Neutrophil (primary cell): ENCODE measurements around the gene NELL2.

ENCODE experiments used
- H3K27ac ChIP-seq: fragments of 200-600 bp; sonication (generic); 2 replicates; pipeline ENCODE4 v1.5.1; 2016; ENCODE audit warnings: mild to moderate bottlenecking, moderate library complexity
- H3K27me3 ChIP-seq: fragments of 200-600 bp; sonication (generic); 2 replicates; pipeline ENCODE4 v1.6.0; 2016; ENCODE audit warnings: mild to moderate bottlenecking
- H3K36me3 ChIP-seq: fragments of 200-600 bp; sonication (generic); 2 replicates; pipeline ENCODE4 v1.5.1; 2017
- H3K4me1 ChIP-seq, 2 experiments: fragments of 200-600 bp in 1 of 2; sonication (generic) in 1 of 2; 1 replicate in 1 of 2; 2 replicates in 1 of 2; pipeline versions ENCODE4 v1.5.1 to v1.6.1; 2013 to 2016; ENCODE audit warnings: low read depth in 1 of 2, low read length in 1 of 2, mild to moderate bottlenecking in 1 of 2, moderate library complexity in 1 of 2; ENCODE audit not compliant: control insufficient read depth in 1 of 2, insufficient read depth in 1 of 2
- H3K4me3 ChIP-seq, 2 experiments: fragments of 200-600 bp in 1 of 2; sonication (generic) in 1 of 2; 1 replicate in 1 of 2; 2 replicates in 1 of 2; pipeline ENCODE4 v1.5.1; 2013 to 2016; ENCODE audit warnings: low read depth in 1 of 2, low read length in 1 of 2, mild to moderate bottlenecking in 1 of 2, moderate library complexity in 1 of 2
- H3K9me3 ChIP-seq: fragments of 200-600 bp; sonication (generic); 2 replicates; pipeline ENCODE4 v1.5.1; 2016
- TF ChIP-seq, protein P1 (sequence below): fragments of 200-600 bp; sonication (generic); IDR thresholded peaks from 2 replicates; pipeline ENCODE4 v1.5.1; 2016; ENCODE audit warnings: antibody characterized with exemption

NELL2 gene

DNA sequence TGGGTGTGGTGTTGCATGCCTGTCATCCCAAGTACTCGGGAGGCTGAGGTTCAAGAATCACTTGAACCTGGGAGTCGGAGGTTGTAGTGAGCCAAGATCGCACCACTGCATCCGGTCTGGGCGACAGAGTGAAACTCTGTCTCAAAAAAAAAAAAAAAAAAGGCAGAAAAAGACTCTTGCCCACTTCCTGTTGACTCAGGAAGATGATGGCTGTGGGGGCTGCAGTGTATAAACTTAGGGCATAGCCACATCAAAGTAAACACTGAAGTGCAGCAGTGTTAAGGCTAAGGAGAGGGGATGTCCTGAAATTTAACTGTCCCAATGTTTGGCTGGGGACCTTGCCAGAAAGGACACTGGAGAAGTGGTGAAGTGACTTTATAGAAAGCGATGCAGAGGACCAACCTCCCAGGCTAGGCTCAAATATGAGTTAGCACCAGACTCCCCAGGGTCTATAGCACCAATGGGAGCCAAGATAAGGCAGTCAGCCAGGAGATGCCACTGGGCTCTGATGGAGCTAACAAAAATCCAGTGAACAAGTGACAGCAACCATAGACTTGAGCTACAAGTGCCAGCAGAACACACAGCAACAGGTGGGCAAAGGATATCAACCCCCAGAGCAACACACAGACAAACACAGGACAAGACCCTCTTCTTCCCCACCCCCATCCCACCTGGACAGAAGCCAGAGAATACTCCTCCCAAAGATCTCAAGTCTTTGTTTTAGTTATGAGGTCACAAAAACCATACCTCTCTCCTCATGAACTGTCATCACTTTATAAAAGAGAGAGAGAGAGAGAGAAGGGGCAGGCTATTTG is 28.0 kb downstream of the NELL2 start:
- Histone ChIP-seq H3K4me1 (no peaks in the 10 kb centered on the region), H3K27me3 (no peaks in the 10 kb centered on the region), H3K9me3 (no peaks in the 10 kb centered on the region), H3K27ac (no peak overlapping the region), H3K36me3 (no peaks in the 10 kb centered on the region), H3K4me3 (no peak overlapping the region)
- TF ChIP-seq, protein P1, sequence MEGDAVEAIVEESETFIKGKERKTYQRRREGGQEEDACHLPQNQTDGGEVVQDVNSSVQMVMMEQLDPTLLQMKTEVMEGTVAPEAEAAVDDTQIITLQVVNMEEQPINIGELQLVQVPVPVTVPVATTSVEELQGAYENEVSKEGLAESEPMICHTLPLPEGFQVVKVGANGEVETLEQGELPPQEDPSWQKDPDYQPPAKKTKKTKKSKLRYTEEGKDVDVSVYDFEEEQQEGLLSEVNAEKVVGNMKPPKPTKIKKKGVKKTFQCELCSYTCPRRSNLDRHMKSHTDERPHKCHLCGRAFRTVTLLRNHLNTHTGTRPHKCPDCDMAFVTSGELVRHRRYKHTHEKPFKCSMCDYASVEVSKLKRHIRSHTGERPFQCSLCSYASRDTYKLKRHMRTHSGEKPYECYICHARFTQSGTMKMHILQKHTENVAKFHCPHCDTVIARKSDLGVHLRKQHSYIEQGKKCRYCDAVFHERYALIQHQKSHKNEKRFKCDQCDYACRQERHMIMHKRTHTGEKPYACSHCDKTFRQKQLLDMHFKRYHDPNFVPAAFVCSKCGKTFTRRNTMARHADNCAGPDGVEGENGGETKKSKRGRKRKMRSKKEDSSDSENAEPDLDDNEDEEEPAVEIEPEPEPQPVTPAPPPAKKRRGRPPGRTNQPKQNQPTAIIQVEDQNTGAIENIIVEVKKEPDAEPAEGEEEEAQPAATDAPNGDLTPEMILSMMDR, result no peak

DNA sequence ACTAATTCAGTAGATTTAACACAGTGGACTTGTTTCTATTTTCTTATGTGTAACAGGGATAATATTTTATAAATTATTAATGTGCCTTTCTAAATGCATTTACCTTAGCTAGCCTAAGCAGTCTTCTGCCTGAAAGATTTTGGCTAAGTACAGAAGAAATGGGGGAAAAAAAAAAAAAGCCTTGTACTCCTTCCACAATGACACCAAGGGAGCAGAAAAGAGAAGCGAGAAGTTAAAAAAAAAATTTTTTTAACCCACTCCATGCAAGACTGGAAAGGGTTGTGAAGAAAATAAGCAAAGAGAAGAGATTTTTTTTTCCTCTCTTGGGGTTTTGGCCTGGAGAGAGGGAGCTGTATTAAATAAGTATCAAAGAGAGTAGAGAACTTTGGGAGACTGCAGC is 28.7 kb downstream of the NELL2 start:
- H3K9me3 ChIP-seq, result no peaks in the 10 kb centered on the region
- no peaks in the 10 kb centered on the region for H3K4me1 ChIP-seq

DNA sequence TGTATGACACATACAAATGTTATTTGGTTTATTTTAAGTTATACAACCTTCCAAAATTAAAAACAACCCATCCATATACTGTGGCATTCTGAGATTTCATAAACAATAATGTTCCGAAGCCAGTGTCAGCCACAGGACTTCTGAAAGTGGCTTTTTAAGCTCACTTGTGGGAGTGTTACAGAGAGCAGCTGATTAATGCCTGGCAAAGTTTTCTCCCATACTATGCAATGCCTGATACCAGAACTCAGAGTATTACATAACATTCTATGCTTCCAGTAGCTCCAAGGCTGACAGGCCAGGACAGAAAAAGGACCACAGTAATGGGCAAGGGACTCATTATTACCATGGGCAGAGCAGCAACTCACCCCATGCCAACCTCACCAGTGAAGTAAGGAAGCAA is 29.3 kb downstream of the NELL2 start:
- Histone ChIP-seq H3K4me1 (no peaks in the 10 kb centered on the region), H3K4me3 (no peak overlapping the region), H3K27me3 (no peaks in the 10 kb centered on the region), H3K36me3 (no peaks in the 10 kb centered on the region), H3K9me3 (no peaks in the 10 kb centered on the region), H3K27ac (no peak overlapping the region)
- TF ChIP-seq, protein P1, result no peak

More for the DNA sequence above, 28.7 kb downstream of the NELL2 start:
- Histone ChIP-seq H3K27ac (no peak overlapping the region), H3K4me3 (no peak overlapping the region), H3K36me3 (no peaks in the 10 kb centered on the region), H3K27me3 (no peaks in the 10 kb centered on the region)
- TF ChIP-seq, protein P1, result no peak

DNA sequence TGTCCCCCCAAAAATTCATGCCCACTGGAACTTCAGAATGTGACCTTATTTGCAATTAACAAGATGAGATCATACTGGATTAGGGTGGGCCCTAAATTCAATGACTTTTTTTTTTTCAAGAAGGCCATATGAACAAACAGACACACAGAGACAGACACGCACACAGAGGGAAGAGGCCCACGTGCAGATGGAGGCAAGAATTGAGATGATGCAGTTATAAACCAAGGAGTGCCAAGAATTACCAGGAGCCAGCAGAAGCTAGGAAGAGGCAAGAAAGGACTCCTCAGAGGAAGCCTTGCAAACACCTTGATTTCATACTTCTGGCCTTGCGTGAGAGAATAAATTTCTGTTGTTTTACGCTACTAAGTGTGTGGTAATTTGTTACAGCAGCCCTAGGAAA is 33.4 kb downstream of the NELL2 start:
- Histone ChIP-seq H3K4me3 (no peak overlapping the region), H3K27ac (no peak overlapping the region), H3K27me3 (no peaks in the 10 kb centered on the region), H3K9me3 (no peaks in the 10 kb centered on the region), H3K36me3 (no peaks in the 10 kb centered on the region), H3K4me1 (no peaks in the 10 kb centered on the region)
- TF ChIP-seq, protein P1, result no peak

DNA sequence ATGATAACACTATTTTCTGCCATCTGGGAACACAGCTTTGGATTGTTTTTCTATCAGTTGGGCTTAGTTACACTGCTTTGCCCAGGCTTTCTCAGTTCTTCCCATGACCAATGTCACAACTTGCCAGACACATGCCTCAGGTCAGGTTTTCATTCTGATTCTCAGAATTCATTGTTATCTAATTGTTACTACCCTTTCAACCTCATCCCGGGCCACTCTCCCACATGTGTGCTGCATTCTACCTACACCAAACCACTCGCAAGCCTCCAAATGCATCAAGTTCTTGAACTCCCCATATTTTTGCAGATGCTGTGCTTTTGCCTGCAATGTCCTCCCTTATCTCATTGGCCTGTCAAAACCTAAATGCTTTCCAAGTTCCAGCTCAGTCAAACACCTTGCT is 36.3 kb downstream of the NELL2 start:
- Histone ChIP-seq H3K4me1 (no peaks in the 10 kb centered on the region), H3K27ac (no peak overlapping the region), H3K36me3 (no peaks in the 10 kb centered on the region), H3K4me3 (no peak overlapping the region), H3K9me3 (no peaks in the 10 kb centered on the region), H3K27me3 (no peaks in the 10 kb centered on the region)
- TF ChIP-seq, protein P1, result no peak
